ENCODE data around the gene ZNF837.

- no peak for TF ChIP-seq CTCF (IDR thresholded peaks at IDR 0.05; ENCODE audit: low read depth, low read length)
- no peak for TF ChIP-seq POLR2A (IDR thresholded peaks at IDR 0.05; ENCODE audit: extremely low read depth, insufficient read length)
Measured at GRCh38 chr19:58429745-58430144, 48.9 kb upstream of the ZNF837 start.
